Inferior parietal cortex (tissue), 1 donor: ENCODE measurements around the gene PIK3R5.
"Not testable (repeated sequence)": the region's sequence is repeated elsewhere in the genome, so short reads cannot be mapped to it uniquely, and the experiment has no call there.

Experiments used
- DNase-seq: peaks from one replicate; pipeline ENCODE4 v3.0.0-alpha.2; 2016; ENCODE audit errors: extremely low spot score

Gene PIK3R5

GRCh38 chr17:8859027-8859803 lies 106.3 kb downstream of the PIK3R5 start:
- DNase-seq = peak; percentile 10

- no peak for DNase-seq
Measured at GRCh38 chr17:8857919-8858318, 107.6 kb downstream of the PIK3R5 start.

- no peak for DNase-seq
Measured at GRCh38 chr17:8856869-8857575, 108.5 kb downstream of the PIK3R5 start.

- not testable (repeated sequence) for DNase-seq
Measured at GRCh38 chr17:8856205-8856603, 109.3 kb downstream of the PIK3R5 start.

- DNase-seq = peak; percentile 29
Measured at GRCh38 chr17:8855477-8856204, 109.9 kb downstream of the PIK3R5 start.

GRCh38 chr17:8851600-8851999 lies 113.9 kb downstream of the PIK3R5 start:
- DNase-seq = no peak

- no peak for DNase-seq
Measured at GRCh38 chr17:8849311-8850041, 116.0 kb downstream of the PIK3R5 start.

GRCh38 chr17:8847891-8848290 lies 117.6 kb downstream of the PIK3R5 start:
- DNase-seq = no peak

GRCh38 chr17:8846768-8847211 lies 118.7 kb downstream of the PIK3R5 start:
- DNase-seq = peak; percentile 6

- no peak for DNase-seq
Measured at GRCh38 chr17:8844229-8845218, 121.0 kb downstream of the PIK3R5 start.

- DNase-seq = no peak
Measured at GRCh38 chr17:8843344-8843743, 122.2 kb downstream of the PIK3R5 start.

GRCh38 chr17:8841844-8842243 lies 123.7 kb downstream of the PIK3R5 start:
- DNase-seq = no peak

- DNase-seq = no peak
Measured at GRCh38 chr17:8839410-8839935, 126.0 kb downstream of the PIK3R5 start.

- no peak for DNase-seq
Measured at GRCh38 chr17:8838551-8839095, 126.9 kb downstream of the PIK3R5 start.

- DNase-seq = no peak
Measured at GRCh38 chr17:8837563-8838075, 127.9 kb downstream of the PIK3R5 start.

- no peak for DNase-seq
Measured at GRCh38 chr17:8836821-8837562, 128.5 kb downstream of the PIK3R5 start.

GRCh38 chr17:8835631-8836364 lies 129.7 kb downstream of the PIK3R5 start:
- DNase-seq = no peak

- no peak for DNase-seq
Measured at GRCh38 chr17:8835106-8835505, 130.4 kb downstream of the PIK3R5 start.
